GM13976 (cell line): ENCODE results near the gene MRPL20.

Source experiments
- DNase-seq: peaks from one replicate; pipeline ENCODE4 v3.0.0; 2012; ENCODE audit warnings: low spot score
- in situ Hi-C: fragments of 300-500 bp; cut with MboI; formaldehyde crosslinking; loops from one replicate; pipeline ENCODE4 v1.12.0; 2022; ENCODE audit warnings: low sequenced_read_pairs, mixed read lengths, inconsistent platforms; ENCODE audit not compliant: unreplicated experiment
- TF ChIP-seq, protein P1 (sequence below): IDR thresholded peaks from 2 replicates; pipeline ENCODE4 v1.5.1; 2012; ENCODE audit warnings: borderline replicate concordance, mild to moderate bottlenecking; ENCODE audit not compliant: insufficient read depth; ENCODE audit errors: extremely low read depth, missing control alignments, control extremely low read depth

Gene MRPL20

GRCh38 chr1:1438531-1439381 is 31.7 kb upstream of the MRPL20 start:
- TF ChIP-seq, protein P1, sequence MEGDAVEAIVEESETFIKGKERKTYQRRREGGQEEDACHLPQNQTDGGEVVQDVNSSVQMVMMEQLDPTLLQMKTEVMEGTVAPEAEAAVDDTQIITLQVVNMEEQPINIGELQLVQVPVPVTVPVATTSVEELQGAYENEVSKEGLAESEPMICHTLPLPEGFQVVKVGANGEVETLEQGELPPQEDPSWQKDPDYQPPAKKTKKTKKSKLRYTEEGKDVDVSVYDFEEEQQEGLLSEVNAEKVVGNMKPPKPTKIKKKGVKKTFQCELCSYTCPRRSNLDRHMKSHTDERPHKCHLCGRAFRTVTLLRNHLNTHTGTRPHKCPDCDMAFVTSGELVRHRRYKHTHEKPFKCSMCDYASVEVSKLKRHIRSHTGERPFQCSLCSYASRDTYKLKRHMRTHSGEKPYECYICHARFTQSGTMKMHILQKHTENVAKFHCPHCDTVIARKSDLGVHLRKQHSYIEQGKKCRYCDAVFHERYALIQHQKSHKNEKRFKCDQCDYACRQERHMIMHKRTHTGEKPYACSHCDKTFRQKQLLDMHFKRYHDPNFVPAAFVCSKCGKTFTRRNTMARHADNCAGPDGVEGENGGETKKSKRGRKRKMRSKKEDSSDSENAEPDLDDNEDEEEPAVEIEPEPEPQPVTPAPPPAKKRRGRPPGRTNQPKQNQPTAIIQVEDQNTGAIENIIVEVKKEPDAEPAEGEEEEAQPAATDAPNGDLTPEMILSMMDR = no peak
- DNase-seq = peak; percentile 36
- in situ Hi-C loops = no loop called here

GRCh38 chr1:1437904-1438376 is 30.8 kb upstream of the MRPL20 start:
- in situ Hi-C loops = no loop called here
- TF ChIP-seq, protein P1 = no peak
- no peak for DNase-seq

DNA sequence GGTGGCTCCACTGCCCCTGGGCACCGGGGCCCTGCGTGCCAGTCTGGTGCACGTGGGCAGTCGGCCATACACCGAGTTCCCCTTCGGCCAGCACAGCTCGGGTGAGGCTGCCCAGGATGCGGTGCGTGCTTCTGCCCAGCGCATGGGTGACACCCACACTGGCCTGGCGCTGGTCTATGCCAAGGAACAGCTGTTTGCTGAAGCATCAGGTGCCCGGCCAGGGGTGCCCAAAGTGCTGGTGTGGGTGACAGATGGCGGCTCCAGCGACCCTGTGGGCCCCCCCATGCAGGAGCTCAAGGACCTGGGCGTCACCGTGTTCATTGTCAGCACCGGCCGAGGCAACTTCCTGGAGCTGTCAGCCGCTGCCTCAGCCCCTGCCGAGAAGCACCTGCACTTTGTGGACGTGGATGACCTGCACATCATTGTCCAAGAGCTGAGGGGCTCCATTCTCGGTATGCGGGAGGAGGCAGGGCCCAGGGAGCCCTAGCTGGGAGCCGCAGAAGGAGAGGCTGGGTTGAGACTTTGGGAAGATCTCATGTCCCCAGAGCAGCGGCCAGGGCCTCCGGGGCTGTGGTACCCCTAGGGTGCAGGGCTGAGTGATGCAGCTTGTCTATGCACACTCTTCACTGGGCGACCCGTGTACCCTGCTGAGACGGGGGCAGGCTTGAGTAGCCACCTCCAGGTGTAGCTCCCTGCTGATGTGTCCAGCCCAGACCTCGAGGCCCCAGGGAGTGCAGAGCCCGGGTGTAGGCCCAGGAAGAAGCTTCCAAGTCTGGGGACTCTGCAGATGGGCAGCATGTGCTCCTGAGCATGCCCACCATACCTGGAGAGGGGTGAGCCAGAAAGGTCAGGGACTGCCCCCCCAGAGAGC is 30.2 kb upstream of the MRPL20 start:
- TF ChIP-seq, protein P1 = no peak
- DNase-seq = no peak
- in situ Hi-C loops = no loop called here

DNA sequence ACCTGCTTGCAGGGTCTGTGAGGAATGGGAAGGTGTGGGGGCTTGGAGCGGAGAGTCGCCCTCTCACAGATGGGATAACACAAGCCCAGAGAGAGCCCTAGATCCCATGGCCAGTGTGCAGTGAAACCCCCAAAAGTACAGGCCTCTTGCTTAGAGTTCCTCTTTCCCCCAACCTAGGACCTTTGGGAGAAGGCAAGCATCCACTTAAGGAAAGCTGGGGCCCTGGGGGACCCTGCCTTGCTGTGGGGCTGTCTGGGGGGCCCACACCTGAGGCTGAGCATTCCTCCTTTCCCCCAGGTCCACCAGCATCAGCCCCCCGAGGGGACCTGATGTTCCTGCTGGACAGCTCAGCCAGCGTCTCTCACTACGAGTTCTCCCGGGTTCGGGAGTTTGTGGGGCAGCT is 29.5 kb upstream of the MRPL20 start:
- TF ChIP-seq, protein P1 = no peak
- DNase-seq = peak; percentile 47
- in situ Hi-C loops = no loop called here

- TF ChIP-seq, protein P1 = no peak
- peak; percentile 40 for DNase-seq
- in situ Hi-C loops = no loop called here
These were observed 29.0 kb upstream of the MRPL20 start for GRCh38 chr1:1435911-1436629.
